Measurements from ENCODE around the gene MTNR1A. TPM values are rescaled to one million over a fixed set of nuclear protein-coding genes. Genes with fewer than 3 reads are reported as not detected.

The MTNR1A gene
- total and polyA plus RNA-seq, 9 of the 15 experiments (the other 6 are each of a cell fraction or from before 2014, with no cell fraction given) = 0.09 to 0.12 (median 0.10) TPM; not detected in 5

DNA sequence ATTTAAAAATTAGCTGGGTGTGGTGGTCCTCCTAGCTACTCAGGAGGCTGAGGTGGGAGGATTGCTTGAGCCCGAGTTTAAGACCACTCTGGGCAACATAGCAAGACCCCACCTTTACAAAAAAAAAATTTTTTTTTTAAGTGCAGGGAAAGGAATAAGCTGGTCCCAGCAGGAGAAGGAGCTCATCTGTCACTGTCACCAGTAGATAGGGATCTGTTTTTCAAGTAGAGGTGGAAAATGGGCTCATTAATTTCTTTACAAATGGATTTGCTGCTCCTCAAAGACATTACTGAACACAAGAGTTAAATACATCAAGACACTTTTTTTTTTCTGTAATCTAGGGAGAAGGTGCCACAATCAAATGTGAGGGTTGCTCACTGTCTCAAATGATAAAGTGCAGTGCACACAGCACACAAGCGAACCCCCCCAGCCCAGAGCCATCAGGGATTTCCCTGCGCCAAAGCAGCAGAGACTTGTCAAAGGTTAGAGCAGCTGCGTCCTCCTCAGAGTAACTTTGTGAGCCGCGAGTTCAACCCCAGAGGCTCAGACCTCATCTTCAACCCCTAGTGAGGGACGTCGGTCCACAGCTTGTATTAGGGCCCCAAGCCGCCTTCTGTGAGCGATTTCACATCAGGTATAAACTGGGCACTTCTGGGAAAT is 14.3 kb upstream of the MTNR1A start:
- no peaks in the 10 kb centered on the region for H3K9me3 ChIP-seq (replicated peaks; ENCODE audit: control insufficient read depth, insufficient read depth, low read depth, low read length)
- intact Hi-C loops (cut with micrococcal nuclease) (no loop called here), in situ Hi-C loops (cut with MboI) (no loop called here)
- ATAC-seq = peak; percentile 40; the same call in 2 of the 3 replicates
- no peak overlapping the region for H3K4me3 ChIP-seq
- peak overlapping the region; percentile 38 for H3K4me2 ChIP-seq (ENCODE audit: insufficient read depth, low read length)
- 0% methylated on average over 10 of the region's 10 CpGs for WGBS (ENCODE audit: insufficient coverage, low coverage, missing lambda C conversion rate)
- no peaks in the 10 kb centered on the region for H4K20me1 ChIP-seq (replicated peaks; ENCODE audit: control insufficient read depth, insufficient read depth, low read length)
- ChIA-PET CTCF (ENCODE audit: low intra/inter-chr PET ratio) (no interaction called here), POLR2A (interaction anchor here (0.6 kb wide), 1 partner anchor 23 kb away, joined by 3 read pairs; no protein-coding TSS in a partner anchor)
- no peak for FAIRE-seq
- DNase-seq (ENCODE audit: extremely low read depth in 1 of 4, low spot score in 3 of 4) = no peak
- no peaks in the 10 kb centered on the region; a peak in 1 of 5 replicates for H3K4me1 ChIP-seq (replicated peaks in 1 of 2; ENCODE audit: control insufficient read depth in 2 of 2, insufficient read depth in 2 of 2, low read length in 2 of 2)
- TF ChIP-seq, protein P1, sequence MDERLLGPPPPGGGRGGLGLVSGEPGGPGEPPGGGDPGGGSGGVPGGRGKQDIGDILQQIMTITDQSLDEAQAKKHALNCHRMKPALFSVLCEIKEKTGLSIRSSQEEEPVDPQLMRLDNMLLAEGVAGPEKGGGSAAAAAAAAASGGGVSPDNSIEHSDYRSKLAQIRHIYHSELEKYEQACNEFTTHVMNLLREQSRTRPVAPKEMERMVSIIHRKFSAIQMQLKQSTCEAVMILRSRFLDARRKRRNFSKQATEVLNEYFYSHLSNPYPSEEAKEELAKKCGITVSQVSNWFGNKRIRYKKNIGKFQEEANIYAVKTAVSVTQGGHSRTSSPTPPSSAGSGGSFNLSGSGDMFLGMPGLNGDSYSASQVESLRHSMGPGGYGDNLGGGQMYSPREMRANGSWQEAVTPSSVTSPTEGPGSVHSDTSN (CRISPR knock-in tag; IDR thresholded peaks at IDR 0.05; ENCODE audit: low read depth) = no peak
- TF ChIP-seq, protein P1 (tag; conservative IDR thresholded peaks at IDR 0.05; ENCODE audit: low read depth) = 0 out of 2 replicates have a peak, but pooled peaks have one; percentile 15
- TF ChIP-seq MEIS2 (IDR thresholded peaks at IDR 0.05; ENCODE audit: partially characterized antibody) = peak; percentile 58
- TF ChIP-seq, protein P2, sequence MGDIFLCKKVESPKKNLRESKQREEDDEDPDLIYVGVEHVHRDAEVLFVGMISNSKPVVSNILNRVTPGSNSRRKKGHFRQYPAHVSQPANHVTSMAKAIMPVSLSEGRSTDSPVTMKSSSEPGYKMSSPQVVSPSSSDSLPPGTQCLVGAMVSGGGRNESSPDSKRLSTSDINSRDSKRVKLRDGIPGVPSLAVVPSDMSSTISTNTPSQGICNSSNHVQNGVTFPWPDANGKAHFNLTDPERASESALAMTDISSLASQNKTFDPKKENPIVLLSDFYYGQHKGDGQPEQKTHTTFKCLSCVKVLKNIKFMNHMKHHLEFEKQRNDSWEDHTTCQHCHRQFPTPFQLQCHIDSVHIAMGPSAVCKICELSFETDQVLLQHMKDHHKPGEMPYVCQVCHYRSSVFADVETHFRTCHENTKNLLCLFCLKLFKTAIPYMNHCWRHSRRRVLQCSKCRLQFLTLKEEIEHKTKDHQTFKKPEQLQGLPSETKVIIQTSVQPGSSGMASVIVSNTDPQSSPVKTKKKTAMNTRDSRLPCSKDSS (IDR thresholded peaks at IDR 0.05; ENCODE audit: low read depth, partially characterized antibody) = no peak
- TF ChIP-seq, protein P3, sequence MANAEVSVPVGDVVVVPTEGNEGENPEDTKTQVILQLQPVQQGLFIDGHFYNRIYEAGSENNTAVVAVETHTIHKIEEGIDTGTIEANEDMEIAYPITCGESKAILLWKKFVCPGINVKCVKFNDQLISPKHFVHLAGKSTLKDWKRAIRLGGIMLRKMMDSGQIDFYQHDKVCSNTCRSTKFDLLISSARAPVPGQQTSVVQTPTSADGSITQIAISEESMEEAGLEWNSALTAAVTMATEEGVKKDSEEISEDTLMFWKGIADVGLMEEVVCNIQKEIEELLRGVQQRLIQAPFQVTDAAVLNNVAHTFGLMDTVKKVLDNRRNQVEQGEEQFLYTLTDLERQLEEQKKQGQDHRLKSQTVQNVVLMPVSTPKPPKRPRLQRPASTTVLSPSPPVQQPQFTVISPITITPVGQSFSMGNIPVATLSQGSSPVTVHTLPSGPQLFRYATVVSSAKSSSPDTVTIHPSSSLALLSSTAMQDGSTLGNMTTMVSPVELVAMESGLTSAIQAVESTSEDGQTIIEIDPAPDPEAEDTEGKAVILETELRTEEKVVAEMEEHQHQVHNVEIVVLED (CRISPR knock-in tag; IDR thresholded peaks at IDR 0.05) = no peak
- TF ChIP-seq, protein P4, sequence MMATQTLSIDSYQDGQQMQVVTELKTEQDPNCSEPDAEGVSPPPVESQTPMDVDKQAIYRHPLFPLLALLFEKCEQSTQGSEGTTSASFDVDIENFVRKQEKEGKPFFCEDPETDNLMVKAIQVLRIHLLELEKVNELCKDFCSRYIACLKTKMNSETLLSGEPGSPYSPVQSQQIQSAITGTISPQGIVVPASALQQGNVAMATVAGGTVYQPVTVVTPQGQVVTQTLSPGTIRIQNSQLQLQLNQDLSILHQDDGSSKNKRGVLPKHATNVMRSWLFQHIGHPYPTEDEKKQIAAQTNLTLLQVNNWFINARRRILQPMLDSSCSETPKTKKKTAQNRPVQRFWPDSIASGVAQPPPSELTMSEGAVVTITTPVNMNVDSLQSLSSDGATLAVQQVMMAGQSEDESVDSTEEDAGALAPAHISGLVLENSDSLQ (IDR thresholded peaks at IDR 0.05) = peak; percentile 65
- H3K9ac ChIP-seq (ENCODE audit: insufficient read depth in 1 of 2, low read depth in 2 of 2, low read length in 2 of 2) = no peak overlapping the region; a peak in 1 of 4 replicates
- peaks cover 33 to 51% of the 10 kb centered on the region in 2 experiments for H3K27me3 ChIP-seq (ENCODE audit: control insufficient read depth in 2 of 2, insufficient read depth in 2 of 2, low read length in 2 of 2)
- H3K79me2 ChIP-seq (ENCODE audit: control insufficient read depth, insufficient read depth, low read length) = no peaks in the 10 kb centered on the region
- H3K27ac ChIP-seq (ENCODE audit: extremely low read depth, low read depth, low read length) = no peak overlapping the region
- H2AFZ ChIP-seq (ENCODE audit: low read depth, low read length) = 0 out of 2 replicates have a peak overlapping the region, but pooled peaks have one; percentile 11
- no TSS peak for BruUV-seq (replicated peaks)
- H3K9me1 ChIP-seq (ENCODE audit: control insufficient read depth, insufficient read depth, low read length) = no peaks in the 10 kb centered on the region
- H3K36me3 ChIP-seq (ENCODE audit: control insufficient read depth, insufficient read depth, low read length) = no peaks in the 10 kb centered on the region
